ENCODE results near the gene IDH2. TPM values are rescaled to one million over a fixed set of nuclear protein-coding genes. Genes with fewer than 3 reads are reported as not detected.

IDH2 gene
- total RNA-seq, 4 donors from 2014 or later = 29.4 to 49.6 (median 33.5) TPM

- no peaks in the 10 kb centered on the region for H3K9me3 ChIP-seq
Measured at GRCh38 chr15:90079619-90080457, 22.4 kb downstream of the IDH2 start.

GRCh38 chr15:90078965-90079364, 23.3 kb downstream of the IDH2 start:
- Histone ChIP-seq H3K9me3 (no peaks in the 10 kb centered on the region), H3K27ac (no peak overlapping the region), H3K4me1 (peaks cover 9 to 19% of the 10 kb centered on the region in 2 donors), H3K27me3 (no peaks in the 10 kb centered on the region), H3K36me3 (peaks cover 1 to 4% of the 10 kb centered on the region in 2 donors), H3K4me3 (replicated peaks in 1 of 3) (no peak overlapping the region)
- WGBS, 2 donors = 92 to 93% methylated on average over 5 to 7 of the region's 7 CpGs
- intact Hi-C loops (cut with DNase I) = no loop called here
- TF ChIP-seq CTCF (IDR thresholded peaks at IDR 0.05) = no peak
- DNase-seq = no peak

More at GRCh38 chr15:90079619-90080457, 22.4 kb downstream of the IDH2 start:
- intact Hi-C loops (cut with DNase I) = loop anchor here (10.0 kb wide), 1 partner anchor 315 kb away; no protein-coding TSS in a partner anchor
- no peak for DNase-seq
- no peaks in the 10 kb centered on the region for H3K27me3 ChIP-seq
- TF ChIP-seq POLR2A (IDR thresholded peaks at IDR 0.05) = no peak
- TF ChIP-seq CTCF (IDR thresholded peaks at IDR 0.05) = no peak
- no peak overlapping the region for H3K27ac ChIP-seq
- H3K36me3 ChIP-seq = peaks cover 10 to 11% of the 10 kb centered on the region in 2 donors
- no peak overlapping the region for H3K4me3 ChIP-seq (replicated peaks in 1 of 3)
- H3K4me1 ChIP-seq = peaks cover 9 to 18% of the 10 kb centered on the region in 2 donors
- 87 to 88% methylated on average over 7 to 10 of the region's 28 CpGs for WGBS, 2 donors

- intact Hi-C loops (cut with DNase I) = no loop called here
- 92 to 95% methylated on average over 6 of the region's 6 CpGs for WGBS, 2 donors
- H3K36me3 ChIP-seq = no peaks in the 10 kb centered on the region
- peaks cover 9 to 19% of the 10 kb centered on the region in 2 donors for H3K4me1 ChIP-seq
- peak overlapping the region; percentile 86 for H3K27ac ChIP-seq
- no peak for DNase-seq
- no peaks in the 10 kb centered on the region for H3K27me3 ChIP-seq
- H3K9me3 ChIP-seq = no peaks in the 10 kb centered on the region
- H3K4me3 ChIP-seq (replicated peaks in 1 of 3) = no peak overlapping the region
- TF ChIP-seq CTCF (IDR thresholded peaks at IDR 0.05) (no peak), POLR2A (IDR thresholded peaks at IDR 0.05) (no peak)
Measured at GRCh38 chr15:90076716-90077115, 25.6 kb downstream of the IDH2 start.

- intact Hi-C loops (cut with DNase I) = no loop called here
- peak; percentile 84 to 89 for DNase-seq
- TF ChIP-seq POLR2A (IDR thresholded peaks at IDR 0.05) (peak in 1 of 2 donors; percentile 16), CTCF (IDR thresholded peaks at IDR 0.05) (no peak)
- H3K27me3 ChIP-seq = no peaks in the 10 kb centered on the region
- WGBS, 2 donors = 47 to 57% methylated on average over 11 to 13 of the region's 13 CpGs
- peaks cover 9 to 19% of the 10 kb centered on the region in 2 donors for H3K4me1 ChIP-seq
- H3K9me3 ChIP-seq = no peaks in the 10 kb centered on the region
- no peak overlapping the region for H3K4me3 ChIP-seq (replicated peaks in 1 of 3)
- H3K36me3 ChIP-seq = no peaks in the 10 kb centered on the region
- H3K27ac ChIP-seq = peak overlapping the region; percentile 86
Measured at GRCh38 chr15:90075420-90076289, 26.6 kb downstream of the IDH2 start.
